ENCODE results near the gene ZNF556. TPM values are rescaled to one million over a fixed set of nuclear protein-coding genes. Genes with fewer than 3 reads are reported as not detected.
A peak's percentile ranks its signal among the peaks of the same experiment; 100 is the strongest.

The ZNF556 gene
- total RNA-seq, 1 experiment from 2014 or later, result 0.04 TPM

DNA sequence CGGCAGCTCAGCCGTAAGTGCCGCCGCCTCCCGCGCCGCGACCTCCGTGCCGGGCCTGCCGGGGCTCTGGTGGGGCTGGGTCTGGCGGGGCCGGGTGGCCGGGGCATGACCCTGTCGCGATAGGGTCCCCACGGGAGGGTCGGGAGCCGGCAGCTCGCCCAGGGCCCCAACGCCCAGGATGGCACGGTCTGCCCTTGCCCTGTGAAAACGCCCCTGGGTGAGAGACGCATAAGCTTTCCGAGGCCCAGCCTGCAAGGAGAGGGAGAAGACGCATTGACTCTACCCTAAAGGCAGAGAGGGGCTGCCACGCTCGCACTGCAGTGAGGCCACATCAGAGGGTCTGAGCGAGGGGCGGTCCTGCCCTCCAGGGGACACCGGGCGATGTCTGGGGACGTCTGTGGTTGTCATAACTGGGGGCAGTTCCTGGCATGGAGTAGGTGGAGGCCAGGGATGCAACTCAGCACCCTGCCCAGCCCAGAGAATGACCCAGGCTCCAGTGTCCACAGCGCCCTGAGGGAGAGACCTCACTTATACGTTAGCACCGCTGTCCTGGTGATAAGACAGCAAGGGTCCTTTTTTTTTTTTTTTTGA lies 46.9 kb upstream of the ZNF556 start:
- Histone ChIP-seq H3K4me3 (ENCODE audit: low read length) (peak overlapping the region; percentile 77), H2AFZ (ENCODE audit: low read length) (peak overlapping the region; percentile 69), H3K27me3 (ENCODE audit: low read length) (no peaks in the 10 kb centered on the region), H3K9me3 (ENCODE audit: low read length) (no peaks in the 10 kb centered on the region), H3K79me2 (ENCODE audit: low read length) (no peaks in the 10 kb centered on the region), H3F3A (ENCODE audit: low read length, unreplicated experiment) (no peaks in the 10 kb centered on the region), H3K4me2 (ENCODE audit: low read length) (peak overlapping the region; percentile 93), H3K9me2 (replicated peaks; ENCODE audit: low read length) (no peaks in the 10 kb centered on the region), H4K20me1 (ENCODE audit: low read length) (no peaks in the 10 kb centered on the region), H3K27ac (ENCODE audit: low read length) (no peak overlapping the region), H3K4me1 (ENCODE audit: insufficient read depth, low read length) (no peaks in the 10 kb centered on the region), H3K9ac (ENCODE audit: low read length) (peak overlapping the region; percentile 58), H3K36me3 (ENCODE audit: low read depth, low read length) (no peaks in the 10 kb centered on the region)
- CTCF ChIA-PET, result no interaction called here
- intact Hi-C loops (cut with micrococcal nuclease), result no loop called here
- POLR2A ChIA-PET (ENCODE audit: unreplicated experiment), result interaction anchor here (0.6 kb wide), 1 partner anchor 644 kb away, joined by 4 read pairs; no protein-coding TSS in a partner anchor
- BruUV-seq (replicated peaks), result TSS peak; percentile 31
- TF ChIP-seq EZH2 (IDR thresholded peaks at IDR 0.05; ENCODE audit: low read length, unreplicated experiment), result no peak
- TF ChIP-seq, protein P1, sequence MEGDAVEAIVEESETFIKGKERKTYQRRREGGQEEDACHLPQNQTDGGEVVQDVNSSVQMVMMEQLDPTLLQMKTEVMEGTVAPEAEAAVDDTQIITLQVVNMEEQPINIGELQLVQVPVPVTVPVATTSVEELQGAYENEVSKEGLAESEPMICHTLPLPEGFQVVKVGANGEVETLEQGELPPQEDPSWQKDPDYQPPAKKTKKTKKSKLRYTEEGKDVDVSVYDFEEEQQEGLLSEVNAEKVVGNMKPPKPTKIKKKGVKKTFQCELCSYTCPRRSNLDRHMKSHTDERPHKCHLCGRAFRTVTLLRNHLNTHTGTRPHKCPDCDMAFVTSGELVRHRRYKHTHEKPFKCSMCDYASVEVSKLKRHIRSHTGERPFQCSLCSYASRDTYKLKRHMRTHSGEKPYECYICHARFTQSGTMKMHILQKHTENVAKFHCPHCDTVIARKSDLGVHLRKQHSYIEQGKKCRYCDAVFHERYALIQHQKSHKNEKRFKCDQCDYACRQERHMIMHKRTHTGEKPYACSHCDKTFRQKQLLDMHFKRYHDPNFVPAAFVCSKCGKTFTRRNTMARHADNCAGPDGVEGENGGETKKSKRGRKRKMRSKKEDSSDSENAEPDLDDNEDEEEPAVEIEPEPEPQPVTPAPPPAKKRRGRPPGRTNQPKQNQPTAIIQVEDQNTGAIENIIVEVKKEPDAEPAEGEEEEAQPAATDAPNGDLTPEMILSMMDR (conservative IDR thresholded peaks at IDR 0.05; ENCODE audit: low read depth, low read length), result no peak
- TF ChIP-seq EZH2phosphoT487 (IDR thresholded peaks at IDR 0.05; ENCODE audit: borderline replicate concordance, low read length), result no peak
- DNase-seq (no peak), ATAC-seq (peak; percentile 8)

DNA sequence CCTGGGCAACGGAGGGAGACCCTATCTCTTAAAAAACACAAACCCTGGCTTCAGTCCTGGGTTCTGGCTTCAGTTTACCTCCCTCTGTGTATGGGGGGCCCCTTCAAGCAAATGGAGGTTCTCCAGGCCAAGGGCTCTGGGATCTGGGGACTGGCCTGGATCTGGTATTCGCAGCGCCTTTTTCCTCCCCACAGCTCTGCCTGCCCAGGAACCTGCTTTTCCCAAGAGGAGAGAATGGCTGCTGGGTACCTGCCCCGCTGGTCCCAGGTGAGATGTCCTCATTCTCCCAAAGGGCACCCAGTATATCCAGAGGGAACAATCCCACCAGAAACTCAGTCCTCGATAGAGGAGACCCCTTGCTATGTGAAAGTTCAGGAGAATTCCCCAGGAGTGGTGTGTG lies 44.3 kb upstream of the ZNF556 start:
- ATAC-seq, result no peak
- no peak for TF ChIP-seq EZH2phosphoT487 (IDR thresholded peaks at IDR 0.05; ENCODE audit: borderline replicate concordance, low read length)
- no peak for TF ChIP-seq EZH2 (IDR thresholded peaks at IDR 0.05; ENCODE audit: low read length, unreplicated experiment)
- TF ChIP-seq, protein P1 (conservative IDR thresholded peaks at IDR 0.05; ENCODE audit: low read depth, low read length), result no peak

DNA sequence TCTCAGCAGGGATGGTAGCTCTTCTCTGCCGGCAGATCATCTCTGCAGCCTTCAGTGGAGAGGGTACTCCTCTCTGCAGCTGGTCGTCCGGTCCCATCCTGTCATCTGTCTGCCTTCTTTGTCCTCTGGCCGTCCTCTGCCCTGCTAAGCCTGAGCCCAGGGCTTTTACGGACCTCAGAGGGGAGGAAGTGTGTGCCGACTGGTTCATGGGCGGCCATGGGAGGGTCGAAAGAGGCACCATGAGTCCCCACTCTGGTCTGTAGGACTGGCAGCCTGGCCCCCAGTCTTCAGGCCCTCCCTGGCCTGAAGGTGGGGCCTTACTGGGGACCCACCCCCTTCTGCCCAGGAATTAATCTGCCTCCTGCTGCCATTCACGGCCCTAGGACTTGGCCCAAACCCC lies 43.5 kb upstream of the ZNF556 start:
- BruUV-seq (replicated peaks), result no TSS peak
- no peak overlapping the region for H3K4me3 ChIP-seq (ENCODE audit: low read length)
- H3K36me3 ChIP-seq (ENCODE audit: low read depth, low read length), result no peaks in the 10 kb centered on the region
- H3K79me2 ChIP-seq (ENCODE audit: low read length), result no peaks in the 10 kb centered on the region
- no peaks in the 10 kb centered on the region for H3F3A ChIP-seq (ENCODE audit: low read length, unreplicated experiment)
- CTCF ChIA-PET, result no interaction called here
- no peaks in the 10 kb centered on the region for H3K27me3 ChIP-seq (ENCODE audit: low read length)
- no peaks in the 10 kb centered on the region for H3K9me3 ChIP-seq (ENCODE audit: low read length)
- intact Hi-C loops (cut with micrococcal nuclease), result no loop called here
- no peak overlapping the region for H3K4me2 ChIP-seq (ENCODE audit: low read length)
- no peaks in the 10 kb centered on the region for H3K9me2 ChIP-seq (replicated peaks; ENCODE audit: low read length)
- no peaks in the 10 kb centered on the region for H4K20me1 ChIP-seq (ENCODE audit: low read length)
- DNase-seq (no peak), ATAC-seq (no peak)
- H2AFZ ChIP-seq (ENCODE audit: low read length), result no peak overlapping the region
- TF ChIP-seq EZH2phosphoT487 (IDR thresholded peaks at IDR 0.05; ENCODE audit: borderline replicate concordance, low read length) (no peak), EZH2 (IDR thresholded peaks at IDR 0.05; ENCODE audit: low read length, unreplicated experiment) (no peak)
- TF ChIP-seq, protein P1 (conservative IDR thresholded peaks at IDR 0.05; ENCODE audit: low read depth, low read length), result no peak
- POLR2A ChIA-PET (ENCODE audit: unreplicated experiment), result no interaction called here
- H3K4me1 ChIP-seq (ENCODE audit: insufficient read depth, low read length), result no peaks in the 10 kb centered on the region
- H3K27ac ChIP-seq (ENCODE audit: low read length), result no peak overlapping the region
- H3K9ac ChIP-seq (ENCODE audit: low read length), result no peak overlapping the region

More for the DNA sequence above, 44.3 kb upstream of the ZNF556 start:
- Histone ChIP-seq H3K4me1 (ENCODE audit: insufficient read depth, low read length) (no peaks in the 10 kb centered on the region), H4K20me1 (ENCODE audit: low read length) (no peaks in the 10 kb centered on the region), H3K27me3 (ENCODE audit: low read length) (no peaks in the 10 kb centered on the region), H3K9me3 (ENCODE audit: low read length) (no peaks in the 10 kb centered on the region), H3F3A (ENCODE audit: low read length, unreplicated experiment) (no peaks in the 10 kb centered on the region), H3K27ac (ENCODE audit: low read length) (no peak overlapping the region), H3K4me3 (ENCODE audit: low read length) (no peak overlapping the region), H2AFZ (ENCODE audit: low read length) (no peak overlapping the region), H3K9ac (ENCODE audit: low read length) (no peak overlapping the region), H3K4me2 (ENCODE audit: low read length) (no peak overlapping the region), H3K36me3 (ENCODE audit: low read depth, low read length) (no peaks in the 10 kb centered on the region), H3K79me2 (ENCODE audit: low read length) (no peaks in the 10 kb centered on the region), H3K9me2 (replicated peaks; ENCODE audit: low read length) (no peaks in the 10 kb centered on the region)
- ChIA-PET POLR2A (ENCODE audit: unreplicated experiment) (no interaction called here), CTCF (no interaction called here)
- no peak for DNase-seq
- no TSS peak for BruUV-seq (replicated peaks)
- intact Hi-C loops (cut with micrococcal nuclease), result no loop called here

All from PC-3 (cell line).